Skeletal muscle cell (primary cell): ENCODE measurements around the gene DICER1.
"Not testable (repeated sequence)": the region's sequence is repeated elsewhere in the genome, so short reads cannot be mapped to it uniquely, and the experiment has no call there.

Source experiments
- DNase-seq: peaks from one replicate; pipeline ENCODE4 v3.0.0-alpha.2; 2010; ENCODE audit warnings: low read depth
- H3K4me3 ChIP-seq: 2 replicates; pipeline ENCODE4 v1.5.1; 2011; ENCODE audit warnings: low read depth, mild to moderate bottlenecking, control low read depth, low read length, moderate library complexity

Gene DICER1

DNA sequence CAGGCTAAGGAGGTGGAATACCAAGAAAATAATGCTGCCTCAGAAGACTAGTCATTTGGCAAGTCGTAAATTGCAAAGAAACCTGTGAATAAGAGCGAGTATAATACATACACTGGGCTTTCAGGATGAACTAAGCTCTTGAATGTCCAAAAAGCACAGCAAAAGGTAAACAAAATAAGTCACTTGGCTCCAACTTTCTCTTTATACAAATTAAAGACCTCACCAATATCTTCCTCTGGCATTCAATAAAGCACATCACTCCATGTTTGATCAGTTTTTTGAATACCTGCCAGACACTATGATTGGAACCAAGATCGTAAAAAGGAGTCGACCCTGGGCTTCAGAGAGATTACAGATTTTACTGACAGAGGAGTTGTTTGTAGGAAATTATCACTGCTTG is 3.5 kb downstream of the DICER1 start:
- H3K4me3 ChIP-seq = no peak overlapping the region
- DNase-seq = no peak

- no peak for DNase-seq
- no peak overlapping the region for H3K4me3 ChIP-seq
Measured at GRCh38 chr14:95151561-95151960, 5.8 kb downstream of the DICER1 start.

DNA sequence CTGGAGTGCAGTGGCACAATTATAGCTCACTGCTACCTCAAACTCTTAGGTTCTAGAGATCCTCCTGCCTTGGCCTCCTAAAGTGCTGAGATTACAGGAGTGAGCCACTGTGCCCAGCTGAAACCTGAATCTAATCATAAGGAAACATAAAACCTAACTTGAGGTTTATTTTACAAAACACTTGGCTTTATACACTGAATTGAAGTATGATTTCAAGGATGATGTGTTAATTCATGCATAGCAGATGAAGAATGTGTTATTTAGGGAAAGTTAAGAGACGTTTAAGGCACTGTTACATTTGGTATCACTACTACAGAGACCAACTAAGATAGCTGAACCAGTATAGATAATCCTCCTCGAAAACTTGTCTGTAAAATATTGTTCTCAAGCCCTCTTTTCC is 6.4 kb downstream of the DICER1 start:
- DNase-seq = no peak
- H3K4me3 ChIP-seq = no peak overlapping the region

DNA sequence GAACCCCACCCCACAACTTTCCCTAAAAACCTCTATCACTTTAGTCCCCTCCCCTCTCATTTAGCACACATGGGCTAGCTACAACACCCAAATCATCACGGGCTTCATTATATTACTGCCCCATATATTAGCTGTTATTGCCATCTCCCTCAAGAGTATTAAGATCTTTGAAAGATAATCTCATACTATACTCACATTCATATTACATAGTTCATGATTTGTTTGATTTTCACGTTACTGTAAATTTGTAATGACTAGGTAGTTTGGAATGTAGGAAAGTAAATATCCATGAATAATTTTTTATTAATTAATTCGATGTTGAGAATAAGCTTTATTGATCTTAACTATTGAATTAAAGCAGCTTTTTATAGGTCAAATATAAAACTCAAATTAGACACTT is 7.9 kb downstream of the DICER1 start:
- DNase-seq = no peak
- no peak overlapping the region for H3K4me3 ChIP-seq

- no peak for DNase-seq
- no peak overlapping the region for H3K4me3 ChIP-seq
Measured at GRCh38 chr14:95147597-95147996, 9.7 kb downstream of the DICER1 start.

- H3K4me3 ChIP-seq = no peak overlapping the region
- no peak for DNase-seq
Measured at GRCh38 chr14:95146079-95146771, 11.1 kb downstream of the DICER1 start.

- DNase-seq = no peak
- H3K4me3 ChIP-seq = no peak overlapping the region
Measured at GRCh38 chr14:95144849-95145248, 12.5 kb downstream of the DICER1 start.

- no peak overlapping the region for H3K4me3 ChIP-seq
- no peak for DNase-seq
Measured at GRCh38 chr14:95143808-95144620, 13.3 kb downstream of the DICER1 start.

GRCh38 chr14:95142208-95142607 is 15.1 kb downstream of the DICER1 start:
- H3K4me3 ChIP-seq = no peak overlapping the region
- no peak for DNase-seq

- H3K4me3 ChIP-seq = no peak overlapping the region
- DNase-seq = no peak
Measured at GRCh38 chr14:95141684-95142083, 15.6 kb downstream of the DICER1 start.

DNA sequence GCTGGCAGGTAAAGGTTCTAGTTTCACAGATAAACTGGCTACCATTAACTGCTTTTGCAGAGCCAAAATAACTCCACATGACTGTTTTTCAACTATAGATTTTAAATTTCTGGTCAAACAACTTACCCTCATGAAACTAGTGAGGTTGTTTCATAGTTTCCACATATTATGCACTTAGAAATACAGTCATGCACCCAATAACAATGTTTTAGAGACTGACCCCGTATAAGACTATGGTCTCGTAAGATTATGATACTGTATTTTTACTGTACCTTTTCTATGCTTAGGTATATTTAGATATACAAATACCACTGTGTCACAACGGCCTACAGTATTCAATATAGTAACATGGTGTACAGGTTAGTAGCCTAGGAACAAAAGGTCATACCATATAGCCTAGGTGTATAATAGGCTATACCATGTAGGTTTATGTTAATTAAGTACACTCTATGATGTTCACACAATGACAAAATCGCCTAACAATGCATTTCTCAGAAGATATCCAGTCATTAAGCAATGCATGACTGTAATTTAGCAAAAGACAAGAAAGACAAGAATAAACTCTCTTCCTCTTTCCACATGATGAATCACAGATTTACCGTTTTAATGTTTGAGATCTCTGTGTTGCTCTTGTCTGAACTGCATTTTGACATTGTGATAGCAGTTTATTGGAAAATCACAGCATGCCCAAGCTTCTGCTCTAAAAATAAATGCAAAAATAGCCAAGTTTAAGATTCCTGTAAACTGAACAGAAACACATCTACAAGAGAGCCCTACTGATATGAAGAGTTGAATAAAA is 17.1 kb downstream of the DICER1 start:
- DNase-seq = peak; percentile 22
- no peak overlapping the region for H3K4me3 ChIP-seq

- H3K4me3 ChIP-seq = no peak overlapping the region
- DNase-seq = no peak
Measured at GRCh38 chr14:95138876-95139275, 18.5 kb downstream of the DICER1 start.

DNA sequence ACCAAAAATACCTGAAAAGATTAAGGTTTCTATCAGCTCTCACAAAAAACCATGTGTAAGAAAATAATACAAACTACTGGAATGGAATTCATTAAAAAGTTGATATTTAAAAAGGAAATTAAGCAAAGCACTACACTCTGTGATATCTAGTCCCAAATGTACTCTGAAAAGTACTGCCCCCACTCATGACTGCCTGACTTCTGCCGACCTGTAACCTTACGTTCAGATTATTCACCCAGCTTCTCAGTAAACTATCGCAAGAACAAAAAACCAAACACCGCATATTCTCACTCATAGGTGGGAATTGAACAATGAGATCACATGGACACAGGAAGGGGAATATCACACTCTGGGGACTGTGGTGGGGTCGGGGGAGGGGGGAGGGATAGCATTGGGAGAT is 18.9 kb downstream of the DICER1 start:
- H3K4me3 ChIP-seq, DNase-seq: not testable (repeated sequence)

GRCh38 chr14:95137804-95138167 is 19.5 kb downstream of the DICER1 start:
- no peak for DNase-seq
- H3K4me3 ChIP-seq = no peak overlapping the region

GRCh38 chr14:95137164-95137803 is 20.0 kb downstream of the DICER1 start:
- no peak for DNase-seq
- H3K4me3 ChIP-seq = no peak overlapping the region

DNA sequence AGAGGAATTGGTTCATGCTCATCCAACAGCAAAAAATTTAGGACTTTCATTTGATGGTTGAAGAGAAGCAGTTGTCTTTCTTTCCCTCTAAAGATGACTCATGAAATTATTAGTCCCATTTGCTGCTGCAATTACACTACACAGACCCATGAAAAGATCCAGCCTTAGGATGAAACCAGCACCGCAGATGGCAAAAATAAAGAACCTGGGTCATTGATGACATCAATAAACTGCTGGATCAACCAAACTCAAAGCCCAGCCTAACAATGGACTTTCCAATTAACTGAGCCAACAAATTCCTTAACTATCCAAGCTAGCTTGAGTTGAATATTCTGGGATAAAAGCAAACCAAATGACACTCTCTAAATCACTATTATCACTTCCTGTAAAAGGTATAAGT is 20.7 kb downstream of the DICER1 start:
- no peak overlapping the region for H3K4me3 ChIP-seq
- DNase-seq = no peak

DNA sequence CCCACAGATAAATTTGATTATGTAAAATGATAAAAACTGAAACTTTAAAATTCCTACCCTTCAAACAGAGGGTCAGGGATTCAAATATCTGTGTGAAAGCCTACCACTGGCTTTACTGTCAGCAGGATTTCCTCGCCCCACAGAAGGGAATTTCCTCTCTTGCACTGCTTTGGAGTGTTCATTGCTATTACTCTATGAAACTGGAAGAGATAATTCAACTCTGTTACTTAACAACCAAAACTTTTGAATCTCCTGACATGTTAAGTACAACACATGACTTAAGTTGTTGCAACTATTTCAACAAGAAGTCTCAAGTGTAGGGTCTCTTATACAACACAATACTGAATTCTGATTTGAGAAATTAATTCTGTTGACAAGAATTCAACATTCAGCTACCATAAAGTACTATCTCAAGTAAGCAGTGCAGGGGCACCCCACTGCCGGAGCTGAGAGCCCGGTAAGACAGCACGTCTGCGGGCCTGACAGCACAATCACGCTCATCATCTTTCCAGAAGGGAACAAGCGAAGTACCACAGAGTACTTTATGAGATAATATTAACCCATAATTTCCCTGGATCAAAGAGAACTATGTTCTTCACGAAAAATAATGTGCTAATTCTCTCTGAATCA is 22.9 kb downstream of the DICER1 start:
- H3K4me3 ChIP-seq = no peak overlapping the region
- no peak for DNase-seq

DNA sequence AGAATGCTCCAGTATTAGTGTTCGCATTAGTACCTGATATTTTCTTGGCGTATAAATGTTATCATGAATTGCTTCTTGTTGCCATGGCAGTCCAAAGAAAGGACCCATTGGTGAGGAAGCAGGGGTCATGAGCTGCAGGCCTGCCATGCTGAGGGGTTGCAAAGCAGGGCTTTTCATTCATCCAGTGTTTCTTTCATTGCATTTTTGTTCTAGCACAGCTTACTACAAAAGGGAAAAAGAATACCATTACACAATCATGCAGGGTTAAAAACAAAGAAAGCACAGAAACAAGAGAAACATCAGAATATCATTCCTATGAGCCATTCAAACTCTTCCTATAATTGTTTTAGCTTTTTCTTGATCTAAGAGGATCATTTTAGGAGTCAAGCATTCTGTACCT is 24.0 kb downstream of the DICER1 start:
- no peak for DNase-seq
- no peak overlapping the region for H3K4me3 ChIP-seq

DNA sequence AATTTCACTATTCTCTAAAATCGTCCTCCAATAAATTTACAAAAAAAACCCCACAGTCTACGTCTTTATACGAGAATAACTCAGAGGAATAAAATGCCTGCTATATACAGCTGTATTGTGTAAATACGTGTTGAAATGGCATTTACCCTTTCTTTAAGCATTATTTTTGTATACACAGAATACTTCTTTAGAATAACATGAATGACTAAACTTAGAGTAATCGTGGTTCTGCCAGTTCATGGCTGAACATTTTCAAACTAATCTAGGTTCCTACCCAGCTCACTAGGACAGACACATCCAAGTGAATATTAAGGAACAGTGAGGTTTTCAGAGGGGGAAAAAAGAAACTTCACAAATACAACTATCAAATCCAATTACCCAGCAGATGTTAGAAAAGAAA is 24.6 kb downstream of the DICER1 start:
- no peak for DNase-seq
- H3K4me3 ChIP-seq = no peak overlapping the region
